Caco-2 (cell line): ENCODE results near the gene PSD2. TPM values are rescaled to one million over a fixed set of nuclear protein-coding genes. Genes with fewer than 3 reads are reported as not detected.
A peak's percentile ranks its signal among the peaks of the same experiment; 100 is the strongest.

ENCODE experiments used
- Bru-seq: library from RNA; stranded (reverse); fragments of 400-500 nt; gene quantifications from one replicate; lab custom pipeline; 2021; lab: Mats Ljungman, UMichigan
- BruChase-seq, 2 experiments: library from RNA; stranded (reverse); fragments of 400-500 nt; gene quantifications; one replicate each; lab custom pipeline; 2021; lab: Mats Ljungman, UMichigan
- BruUV-seq: library from RNA; stranded (reverse); fragments of 400-500 nt; replicated peaks from 2 replicates; lab custom pipeline; 2021; lab: Mats Ljungman, UMichigan
- CTCF ChIA-PET: fragments of 300-600 bp; sonication (Branson Sonifier 250); formaldehyde crosslinking; loops from one replicate; lab custom pipeline; 2022; ENCODE audit warnings: antibody characterized with exemption; lab: Charles Lee
- POLR2A ChIA-PET: fragments of 300-600 bp; sonication (Branson Sonifier 250); formaldehyde crosslinking; loops from one replicate; lab custom pipeline; 2022; ENCODE audit warnings: antibody characterized with exemption; lab: Charles Lee
- DNase-seq, 2 experiments: peaks; one replicate each; pipeline versions ENCODE4 v3.0.0 to v3.0.0-alpha.2; 2020 to 2022
- H3K27me3 ChIP-seq: replicated peaks from 2 replicates; pipeline ENCODE4 v1.6.0; 2011; ENCODE audit warnings: low read length; ENCODE audit not compliant: control insufficient read depth, insufficient read depth
- H3K36me3 ChIP-seq: 2 replicates; pipeline ENCODE4 v1.5.1; 2011; ENCODE audit warnings: low read length; ENCODE audit not compliant: control insufficient read depth, insufficient read depth
- H3K4me1 ChIP-seq: fragments of 250-450 bp; sonication (Bioruptor Pico); 2 replicates; pipeline ENCODE4 v1.5.1; 2020; ENCODE audit warnings: mild to moderate bottlenecking
- H3K4me3 ChIP-seq: 2 replicates; pipeline ENCODE4 v1.5.1; 2011; ENCODE audit warnings: low read depth, mild to moderate bottlenecking, control low read depth, low read length
- H3K9me3 ChIP-seq: fragments of 250-450 bp; sonication (Bioruptor Pico); 2 replicates; pipeline ENCODE4 v1.5.1; 2020; ENCODE audit warnings: mild to moderate bottlenecking, moderate library complexity
- H3K27ac Mint-ChIP-seq: one replicate; pipeline ENCODE4 v1.8.0; 2022; ENCODE audit warnings: mixed read lengths; ENCODE audit not compliant: unreplicated experiment
- H3K27me3 Mint-ChIP-seq: one replicate; pipeline ENCODE4 v1.8.0; 2022; ENCODE audit warnings: mixed read lengths; ENCODE audit not compliant: insufficient read depth, unreplicated experiment
- H3K36me3 Mint-ChIP-seq: one replicate; pipeline ENCODE4 v1.8.0; 2022; ENCODE audit warnings: mild to moderate bottlenecking, mixed read lengths; ENCODE audit not compliant: insufficient read depth, unreplicated experiment
- H3K4me1 Mint-ChIP-seq: one replicate; pipeline ENCODE4 v1.8.0; 2022; ENCODE audit warnings: low read depth, mixed read lengths; ENCODE audit not compliant: unreplicated experiment
- H3K4me3 Mint-ChIP-seq: one replicate; pipeline ENCODE4 v1.8.0; 2022; ENCODE audit warnings: mild to moderate bottlenecking, moderate library complexity, mixed read lengths; ENCODE audit not compliant: unreplicated experiment
- H3K9me3 Mint-ChIP-seq: one replicate; pipeline ENCODE4 v1.8.0; 2022; ENCODE audit warnings: mixed read lengths; ENCODE audit not compliant: unreplicated experiment
- CTCF ChIP-seq, 2 experiments: fragments of 200-600 bp in 1 of 2; IDR thresholded peaks; 1 replicate in 1 of 2; 2 replicates in 1 of 2; pipeline versions ENCODE4 v1.5.1 to v1.8.0; 2011 to 2022; ENCODE audit warnings: antibody characterized with exemption in 1 of 2, control low read depth in 1 of 2, inconsistent platforms in 1 of 2, low read depth in 1 of 2, low read length in 1 of 2, mild to moderate bottlenecking in 1 of 2, moderate library complexity in 1 of 2; ENCODE audit not compliant: insufficient read depth in 1 of 2, severe bottlenecking in 1 of 2, unreplicated experiment in 1 of 2
- intact Hi-C: fragments of 100-400 bp; cut with micrococcal nuclease; formaldehyde crosslinking; loops from one replicate; pipeline ENCODE4 v1.10.0; 2022; ENCODE audit not compliant: unreplicated experiment
- long read RNA-seq: library from polyadenylated mRNA; stranded (forward); transcript quantifications from one replicate; pipeline ENCODE4 v2.0.0, GENCODE V29; 2022
- total RNA-seq: library from RNA; stranded (reverse); gene quantifications from 2 replicates; pipeline ENCODE4 v1.2.3, GENCODE V29; 2022

The PSD2 gene
- total RNA-seq (0.09 and 0.12 TPM in 2 replicates), Bru-seq, nascent RNA (percentile 14 among the genes with signal in this experiment), BruChase-seq, experiment 1, labeled RNA remaining after a 2-hour chase (percentile 5 among the genes with signal in this experiment), BruChase-seq, experiment 2, labeled RNA remaining after a 6-hour chase (percentile 14 among the genes with signal in this experiment)
- long read RNA-seq = 0 reads

GRCh38 chr5:139795074-139796001 lies at the start of gene PSD2:
TSS of gene PSD2 (plus strand) at chr5:139795808. CDS start at chr5:139809441, 13,633 bp downstream.
- no TSS peak for BruUV-seq
- Histone ChIP-seq H3K9me3 (no peaks in the 10 kb centered on the region), H3K27me3 (peaks cover 10% of the 10 kb centered on the region), H3K4me1 (no peaks in the 10 kb centered on the region), H3K4me3 (peak within 1 kb of the TSS; percentile 23), H3K36me3 (no peaks in the 10 kb centered on the region)
- no peaks in the 10 kb centered on the region for H3K4me1 Mint-ChIP-seq
- H3K27ac Mint-ChIP-seq = no peak within 1 kb of the TSS
- H3K4me3 Mint-ChIP-seq = no peak within 1 kb of the TSS
- ChIA-PET CTCF (interaction anchor here (1.0 to 1.3 kb wide), 2 partner anchors 8 to 173 kb away, joined by 3 to 5 read pairs; no protein-coding TSS in a partner anchor), POLR2A (no interaction called here)
- DNase-seq = peak in 1 of 2 experiments; percentile 42
- H3K36me3 Mint-ChIP-seq = no peaks in the 10 kb centered on the region
- H3K27me3 Mint-ChIP-seq = peaks cover 33% of the 10 kb centered on the region
- TF ChIP-seq CTCF (IDR thresholded peaks at IDR 0.05; ENCODE audit: insufficient read depth in 1 of 2, low read depth in 1 of 2, low read length in 1 of 2, severe bottlenecking in 1 of 2, unreplicated experiment in 1 of 2) = no peak
- intact Hi-C loops = no loop called here
- H3K9me3 Mint-ChIP-seq = no peaks in the 10 kb centered on the region

- TF ChIP-seq CTCF (IDR thresholded peaks at IDR 0.05; ENCODE audit: insufficient read depth in 1 of 2, low read depth in 1 of 2, low read length in 1 of 2, severe bottlenecking in 1 of 2, unreplicated experiment in 1 of 2) = peak in 1 of 2 experiments; percentile 2
- Mint-ChIP-seq H3K4me3 (peak overlapping the region; percentile 92), H3K36me3 (peaks cover 6% of the 10 kb centered on the region), H3K27me3 (no peaks in the 10 kb centered on the region), H3K27ac (peak overlapping the region; percentile 27), H3K4me1 (peaks cover 31% of the 10 kb centered on the region), H3K9me3 (no peaks in the 10 kb centered on the region)
- POLR2A ChIA-PET = interaction anchor here (0.7 kb wide), 1 partner anchor 118 kb away, joined by 4 read pairs; no protein-coding TSS in a partner anchor
- no TSS peak for BruUV-seq
- intact Hi-C loops = loop anchor here (1.0 to 2.0 kb wide), 3 partner anchors 22 to 46 kb away; no protein-coding TSS in a partner anchor
- Histone ChIP-seq H3K4me3 (peak overlapping the region; percentile 55), H3K9me3 (no peaks in the 10 kb centered on the region), H3K36me3 (no peaks in the 10 kb centered on the region), H3K4me1 (peaks cover 17% of the 10 kb centered on the region), H3K27me3 (no peaks in the 10 kb centered on the region)
- peak; percentile 42 to 54 for DNase-seq
- CTCF ChIA-PET = interaction anchor here (0.7 to 1.5 kb wide), 3 partner anchors 19 to 113 kb away, joined by 3 read pairs; no protein-coding TSS in a partner anchor
These were observed 48.7 kb upstream of the PSD2 start for GRCh38 chr5:139746691-139747582.
